NCI-H82 treated with DMSO at 0.1 percent for 48 hours (cell line): ENCODE measurements around the gene FGFR2.
A peak's percentile ranks its signal among the peaks of the same experiment; 100 is the strongest.

ENCODE experiments used
- DNase-seq: peaks from one replicate; lab custom pipeline; 2025; ENCODE audit not compliant: unreplicated experiment; lab: John Stamatoyannopoulos, UW

The FGFR2 gene

GRCh38 chr10:121459279-121459621 lies 139.0 kb downstream of the FGFR2 start:
- no peak for DNase-seq

- no peak for DNase-seq
Measured at GRCh38 chr10:121457729-121458128, 140.5 kb downstream of the FGFR2 start.

- no peak for DNase-seq
Measured at GRCh38 chr10:121455377-121455776, 142.9 kb downstream of the FGFR2 start.

GRCh38 chr10:121454781-121455180 lies 143.5 kb downstream of the FGFR2 start:
- DNase-seq, result no peak

GRCh38 chr10:121453160-121453559 lies 145.1 kb downstream of the FGFR2 start:
- no peak for DNase-seq

- DNase-seq, result no peak
Measured at GRCh38 chr10:121452581-121452980, 145.7 kb downstream of the FGFR2 start.

- no peak for DNase-seq
Measured at GRCh38 chr10:121450247-121450646, 148.0 kb downstream of the FGFR2 start.

GRCh38 chr10:121449482-121449924 lies 148.7 kb downstream of the FGFR2 start:
- DNase-seq, result no peak

- no peak for DNase-seq
Measured at GRCh38 chr10:121448766-121449421, 149.3 kb downstream of the FGFR2 start.

GRCh38 chr10:121444520-121445165 lies 153.6 kb downstream of the FGFR2 start:
- DNase-seq, result peak; percentile 43

GRCh38 chr10:121442086-121442935 lies 155.9 kb downstream of the FGFR2 start:
- DNase-seq, result peak; percentile 71

GRCh38 chr10:121440461-121440860 lies 157.8 kb downstream of the FGFR2 start:
- no peak for DNase-seq

GRCh38 chr10:121438333-121438732 lies 159.9 kb downstream of the FGFR2 start:
- DNase-seq, result no peak

- DNase-seq, result peak; percentile 50
Measured at GRCh38 chr10:121437596-121437995, 160.6 kb downstream of the FGFR2 start.

- no peak for DNase-seq
Measured at GRCh38 chr10:121436630-121437341, 161.5 kb downstream of the FGFR2 start.

GRCh38 chr10:121436281-121436629 lies 162.0 kb downstream of the FGFR2 start:
- DNase-seq, result no peak

- no peak for DNase-seq
Measured at GRCh38 chr10:121435099-121435875, 163.0 kb downstream of the FGFR2 start.

GRCh38 chr10:121433965-121434364 lies 164.3 kb downstream of the FGFR2 start:
- DNase-seq, result no peak

- DNase-seq, result no peak
Measured at GRCh38 chr10:121428867-121429266, 169.4 kb downstream of the FGFR2 start.
